CD14-positive monocyte (primary cell): ENCODE measurements around the gene GRID2IP. TPM values are rescaled to one million over a fixed set of nuclear protein-coding genes. Genes with fewer than 3 reads are reported as not detected.
A peak's percentile ranks its signal among the peaks of the same experiment; 100 is the strongest.
"Not testable (repeated sequence)": the region's sequence is repeated elsewhere in the genome, so short reads cannot be mapped to it uniquely, and the experiment has no call there.

ENCODE experiments used
- DNase-seq, 3 donors: peaks; one replicate each; pipeline ENCODE4 v3.0.0-alpha.2; 2011 to 2022
- H2AFZ ChIP-seq: 2 replicates; pipeline ENCODE4 v1.6.0; 2012; ENCODE audit warnings: mild to moderate bottlenecking, low read depth, low read length, inconsistent platforms; ENCODE audit not compliant: insufficient read depth, poor library complexity, severe bottlenecking
- H3K27ac ChIP-seq, 2 donors: 1 replicate in 1 of 2; 2 replicates in 1 of 2; pipeline ENCODE4 v1.5.1; 2012 to 2013; ENCODE audit warnings: low read length in 2 of 2, control low read depth in 1 of 2, inconsistent platforms in 1 of 2, low read depth in 1 of 2, mild to moderate bottlenecking in 1 of 2
- H3K27me3 ChIP-seq, 2 donors: one replicate each; pipeline versions ENCODE4 v1.6.0 to v1.6.1; 2011 to 2013; ENCODE audit warnings: low read length in 2 of 2; ENCODE audit not compliant: control insufficient read depth in 2 of 2, insufficient read depth in 2 of 2
- H3K36me3 ChIP-seq, 2 donors: replicated peaks in 1 of 2; 1 replicate in 1 of 2; 2 replicates in 1 of 2; pipeline versions ENCODE4 v1.5.1 to v1.6.1; 2012 to 2013; ENCODE audit warnings: low read length in 2 of 2, control low read depth in 1 of 2, inconsistent platforms in 1 of 2, mild to moderate bottlenecking in 1 of 2; ENCODE audit not compliant: insufficient read depth in 2 of 2, control insufficient read depth in 1 of 2
- H3K4me1 ChIP-seq, 2 donors: 1 replicate in 1 of 2; 2 replicates in 1 of 2; pipeline versions ENCODE4 v1.5.1 to v1.6.1; 2012 to 2013; ENCODE audit warnings: low read length in 2 of 2, control low read depth in 1 of 2, inconsistent platforms in 1 of 2, mild to moderate bottlenecking in 1 of 2, moderate library complexity in 1 of 2; ENCODE audit not compliant: insufficient read depth in 2 of 2, control insufficient read depth in 1 of 2
- H3K4me2 ChIP-seq: replicated peaks from 2 replicates; pipeline ENCODE3; 2012; ENCODE audit warnings: low read length, moderate library complexity, mild to moderate bottlenecking; ENCODE audit not compliant: poor library complexity, severe bottlenecking; ENCODE audit errors: extremely low read depth
- H3K4me3 ChIP-seq, 3 experiments: fragments of 200-600 bp in 1 of 3; sonication (generic) in 1 of 3; replicated peaks in 1 of 3; 1 replicate in 2 of 3; 2 replicates in 1 of 3; pipeline ENCODE4 v1.5.1; 2011 to 2013; ENCODE audit warnings: low read length in 3 of 3, mild to moderate bottlenecking in 3 of 3, control low read depth in 2 of 3, low read depth in 2 of 3, inconsistent platforms in 1 of 3, moderate library complexity in 1 of 3
- H3K79me2 ChIP-seq: 2 replicates; pipeline ENCODE4 v1.6.0; 2012; ENCODE audit warnings: mild to moderate bottlenecking, control low read depth, inconsistent platforms, low read length, moderate library complexity; ENCODE audit not compliant: insufficient read depth
- H3K9ac ChIP-seq: 2 replicates; pipeline ENCODE4 v1.6.0; 2017; ENCODE audit warnings: low read length, mild to moderate bottlenecking; ENCODE audit not compliant: insufficient read depth, poor library complexity, severe bottlenecking
- H3K9me3 ChIP-seq, 2 donors: replicated peaks in 1 of 2; 1 replicate in 1 of 2; 2 replicates in 1 of 2; pipeline versions ENCODE4 v1.5.1 to v1.6.1; 2012 to 2013; ENCODE audit warnings: low read length in 2 of 2, control low read depth in 1 of 2; ENCODE audit not compliant: control insufficient read depth in 1 of 2, insufficient read depth in 1 of 2
- H4K20me1 ChIP-seq: 2 replicates; pipeline ENCODE4 v1.6.0; 2012; ENCODE audit warnings: mild to moderate bottlenecking, low read length, control low read depth, moderate library complexity; ENCODE audit not compliant: insufficient read depth
- H3K27ac Mint-ChIP-seq, 7 donors: one replicate each; pipeline ENCODE4 v1.8.0; 2020; ENCODE audit warnings: mild to moderate bottlenecking in 7 of 7, mixed read lengths in 7 of 7, moderate library complexity in 6 of 7, inconsistent platforms in 2 of 7
- H3K27me3 Mint-ChIP-seq, 3 donors: one replicate each; pipeline ENCODE4 v1.8.0; 2021 to 2022; ENCODE audit warnings: low read depth in 3 of 3, mild to moderate bottlenecking in 3 of 3, mixed read lengths in 3 of 3, moderate library complexity in 3 of 3, inconsistent platforms in 1 of 3
- H3K36me3 Mint-ChIP-seq, 2 donors: one replicate each; pipeline ENCODE4 v1.8.0; 2020; ENCODE audit warnings: mixed read lengths in 2 of 2, inconsistent platforms in 1 of 2, mild to moderate bottlenecking in 1 of 2
- H3K4me1 Mint-ChIP-seq: one replicate; pipeline ENCODE4 v1.8.0; 2020; ENCODE audit warnings: mild to moderate bottlenecking, mixed read lengths
- H3K4me3 Mint-ChIP-seq, 2 donors: one replicate each; pipeline ENCODE4 v1.8.0; 2020; ENCODE audit warnings: mild to moderate bottlenecking in 2 of 2, mixed read lengths in 2 of 2, moderate library complexity in 1 of 2
- H3K9me3 Mint-ChIP-seq, 7 donors: one replicate each; pipeline ENCODE4 v1.8.0; 2020 to 2022; ENCODE audit warnings: mixed read lengths in 7 of 7, mild to moderate bottlenecking in 6 of 7, moderate library complexity in 6 of 7, inconsistent platforms in 2 of 7
- WGBS: methylation state at CpG from one replicate; pipeline ENCODE4 v1.1.5; 2013; ENCODE audit warnings: missing lambda C conversion rate; ENCODE audit not compliant: insufficient coverage; 5-methylcytosine and 5-hydroxymethylcytosine counted together
- intact Hi-C, 2 donors: fragments of 100-400 bp; cut with micrococcal nuclease; formaldehyde crosslinking; loops; one replicate each; pipeline versions ENCODE4 v1.15.0 to v1.15.1; 2023
- polyA plus RNA-seq, 3 donors: library from polyadenylated mRNA; depleted of rRNA in 1 of 3; unstranded in 2 of 3; stranded (reverse) in 1 of 3; fragments of 300-500 nt in 2 of 3; fragments of >200 nt in 1 of 3; fragmentation: Illumina TruSeq in 2 of 3; gene quantifications; 1 replicate in 2 of 3; 2 replicates in 1 of 3; pipeline ENCODE4 v1.2.3, GENCODE V29; 2012 to 2021
- TF ChIP-seq, protein P1 (sequence below): fragments of 200-600 bp; IDR thresholded peaks from one replicate; pipeline ENCODE4 v1.8.0; 2022; ENCODE audit warnings: antibody characterized with exemption, mild to moderate bottlenecking

GRID2IP gene
- polyA plus RNA-seq, 3 donors = not detected

DNA sequence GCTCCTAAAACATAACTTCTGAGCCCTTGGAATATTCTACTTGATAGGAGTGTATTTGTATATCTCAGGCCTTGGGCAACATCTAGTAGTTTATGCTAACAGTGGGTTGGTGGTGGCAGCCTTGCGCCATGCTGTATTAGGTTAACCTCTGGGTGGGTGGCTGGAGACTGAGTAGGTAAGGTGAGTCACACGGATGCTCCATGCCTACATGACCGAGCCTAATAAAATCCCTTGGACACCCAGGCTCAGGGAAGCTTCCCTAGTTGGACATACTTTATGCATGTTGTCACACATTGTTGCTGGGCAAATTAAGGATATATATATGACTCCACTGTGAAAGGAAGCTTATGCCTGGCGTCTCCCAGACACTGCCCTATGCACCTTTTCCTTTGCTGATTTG lies 97.5 kb downstream of the GRID2IP start:
- Mint-ChIP-seq H3K4me1 (peaks cover 13% of the 10 kb centered on the region), H3K9me3 (no peaks in the 10 kb centered on the region), H3K36me3 (no peaks in the 10 kb centered on the region), H3K27me3 (peaks cover 0 to 2% (median 2%) of the 10 kb centered on the region in 3 donors), H3K27ac (no peak overlapping the region), H3K4me3 (no peak overlapping the region)
- DNase-seq = no peak
- Histone ChIP-seq H3K4me2 (no peak overlapping the region), H3K4me1 (peaks cover 4 to 5% of the 10 kb centered on the region in 2 donors), H2AFZ (no peak overlapping the region), H3K79me2 (no peaks in the 10 kb centered on the region), H3K4me3 (no peak overlapping the region), H3K9ac (no peak overlapping the region), H3K27me3 (no peaks in the 10 kb centered on the region), H3K36me3 (no peaks in the 10 kb centered on the region), H3K9me3 (no peaks in the 10 kb centered on the region), H3K27ac (no peak overlapping the region), H4K20me1 (no peaks in the 10 kb centered on the region)
- TF ChIP-seq, protein P1, sequence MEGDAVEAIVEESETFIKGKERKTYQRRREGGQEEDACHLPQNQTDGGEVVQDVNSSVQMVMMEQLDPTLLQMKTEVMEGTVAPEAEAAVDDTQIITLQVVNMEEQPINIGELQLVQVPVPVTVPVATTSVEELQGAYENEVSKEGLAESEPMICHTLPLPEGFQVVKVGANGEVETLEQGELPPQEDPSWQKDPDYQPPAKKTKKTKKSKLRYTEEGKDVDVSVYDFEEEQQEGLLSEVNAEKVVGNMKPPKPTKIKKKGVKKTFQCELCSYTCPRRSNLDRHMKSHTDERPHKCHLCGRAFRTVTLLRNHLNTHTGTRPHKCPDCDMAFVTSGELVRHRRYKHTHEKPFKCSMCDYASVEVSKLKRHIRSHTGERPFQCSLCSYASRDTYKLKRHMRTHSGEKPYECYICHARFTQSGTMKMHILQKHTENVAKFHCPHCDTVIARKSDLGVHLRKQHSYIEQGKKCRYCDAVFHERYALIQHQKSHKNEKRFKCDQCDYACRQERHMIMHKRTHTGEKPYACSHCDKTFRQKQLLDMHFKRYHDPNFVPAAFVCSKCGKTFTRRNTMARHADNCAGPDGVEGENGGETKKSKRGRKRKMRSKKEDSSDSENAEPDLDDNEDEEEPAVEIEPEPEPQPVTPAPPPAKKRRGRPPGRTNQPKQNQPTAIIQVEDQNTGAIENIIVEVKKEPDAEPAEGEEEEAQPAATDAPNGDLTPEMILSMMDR = no peak
- 100% methylated on average over 4 of the region's 4 CpGs for WGBS
- intact Hi-C loops = no loop called here

DNA sequence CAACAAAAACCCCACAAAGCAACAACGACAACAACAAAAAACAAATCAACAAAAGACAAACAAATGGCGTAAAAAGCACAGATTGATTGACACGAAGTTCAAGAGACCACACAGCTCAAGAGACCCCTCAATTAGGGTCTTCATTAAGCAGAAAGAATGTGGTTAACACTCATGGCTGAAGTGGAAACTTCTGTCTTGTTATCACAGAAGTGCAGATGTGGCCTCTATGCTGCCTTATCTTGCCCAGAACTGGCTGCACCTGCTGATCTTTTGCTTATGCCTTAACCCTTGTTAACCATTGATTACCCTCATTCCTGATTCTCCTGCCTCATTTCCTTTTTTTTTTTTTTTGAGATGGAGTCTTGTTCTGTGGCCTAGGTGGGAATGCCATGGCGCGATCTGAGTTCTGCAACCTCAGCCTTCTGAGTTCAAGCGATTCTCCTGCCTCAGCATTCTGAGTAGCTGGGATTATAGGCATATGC lies 100.0 kb downstream of the GRID2IP start:
- Histone ChIP-seq H3K36me3 (no peaks in the 10 kb centered on the region), H2AFZ (no peak overlapping the region), H3K4me1 (peaks cover 15 to 20% of the 10 kb centered on the region in 2 donors), H3K4me2 (no peak overlapping the region), H3K79me2 (peaks cover 15% of the 10 kb centered on the region), H3K4me3 (no peak overlapping the region), H4K20me1 (peaks cover 15% of the 10 kb centered on the region), H3K27me3 (no peaks in the 10 kb centered on the region), H3K9me3 (no peaks in the 10 kb centered on the region), H3K27ac (no peak overlapping the region), H3K9ac (no peak overlapping the region)
- H3K4me3 Mint-ChIP-seq = no peak overlapping the region
- peaks cover 0 to 4% (median 2%) of the 10 kb centered on the region in 3 donors for H3K27me3 Mint-ChIP-seq
- intact Hi-C loops = no loop called here
- DNase-seq = no peak
- H3K9me3 Mint-ChIP-seq = no peaks in the 10 kb centered on the region
- H3K4me1 Mint-ChIP-seq = peaks cover 21% of the 10 kb centered on the region
- TF ChIP-seq, protein P1 = no peak
- H3K36me3 Mint-ChIP-seq = no peaks in the 10 kb centered on the region
- H3K27ac Mint-ChIP-seq = peak overlapping the region in 1 of 7 donors; percentile 3
- WGBS = 96% methylated on average over 3 of the region's 6 CpGs

DNA sequence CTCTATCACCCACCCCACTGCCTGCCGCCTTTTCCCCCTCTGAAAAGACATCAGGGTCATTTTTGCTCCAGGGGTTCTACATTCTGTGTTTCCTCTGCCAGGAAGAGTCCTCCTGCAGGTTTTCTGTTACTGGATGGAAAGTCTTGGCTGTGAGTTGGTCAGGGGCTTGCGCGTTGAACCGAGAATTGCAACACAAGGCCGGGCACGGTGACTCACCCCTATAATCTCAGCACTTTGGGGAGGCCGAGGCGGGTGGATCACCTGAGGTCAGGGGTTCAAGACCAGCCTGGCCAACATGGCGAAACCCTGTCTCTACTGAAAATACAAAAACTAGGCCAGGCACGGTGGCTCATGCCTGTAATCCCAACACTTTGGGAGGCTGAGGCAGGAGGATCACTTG lies 100.7 kb downstream of the GRID2IP start:
- H3K27ac ChIP-seq, H3K27me3 Mint-ChIP-seq, H3K9me3 ChIP-seq, intact Hi-C loops, H3K27me3 ChIP-seq, H3K9me3 Mint-ChIP-seq, H3K4me3 ChIP-seq, H3K36me3 ChIP-seq, H3K4me3 Mint-ChIP-seq, H3K36me3 Mint-ChIP-seq, H3K4me2 ChIP-seq, H2AFZ ChIP-seq, H3K9ac ChIP-seq: not testable (repeated sequence)
- peaks cover 22% of the 10 kb centered on the region for H3K79me2 ChIP-seq
- peaks cover 21 to 26% of the 10 kb centered on the region in 2 donors for H3K4me1 ChIP-seq
- peaks cover 22% of the 10 kb centered on the region for H4K20me1 ChIP-seq
- peak; percentile 23 to 72 (median 42) for DNase-seq
- Mint-ChIP-seq H3K4me1 (peaks cover 26% of the 10 kb centered on the region), H3K27ac (peak overlapping the region in 5 of 7 donors; percentile 6 to 87 (median 64))
- 44% methylated on average over 3 of the region's 10 CpGs for WGBS
